MM.1S (cell line): Measurements from ENCODE around the gene PACRG.

Source experiments
- DNase-seq: peaks from one replicate; pipeline ENCODE4 v3.0.0-alpha.2; 2015
- H2AFZ ChIP-seq: fragments of 300-600 bp; sonication (generic); 2 replicates; pipeline ENCODE4 v1.6.0; 2016; ENCODE audit warnings: antibody characterized with exemption, low read length
- H3F3A ChIP-seq: fragments of 300-600 bp; sonication (generic); 2 replicates; pipeline ENCODE4 v1.6.1; 2016; ENCODE audit warnings: mild to moderate bottlenecking, antibody characterized with exemption, low read length, moderate library complexity, mixed read lengths; ENCODE audit not compliant: insufficient read depth
- H3K27ac ChIP-seq: fragments of 300-600 bp; sonication (generic); 2 replicates; pipeline ENCODE4 v1.5.1; 2016; ENCODE audit warnings: mild to moderate bottlenecking, low read length
- H3K27me3 ChIP-seq: fragments of 300-600 bp; sonication (generic); replicated peaks from 2 replicates; pipeline ENCODE4 v1.6.0; 2016; ENCODE audit warnings: low read length; ENCODE audit not compliant: insufficient read depth
- H3K36me3 ChIP-seq: fragments of 300-600 bp; sonication (generic); replicated peaks from 2 replicates; pipeline ENCODE4 v1.6.1; 2016; ENCODE audit warnings: mild to moderate bottlenecking, low read length, mixed read lengths; ENCODE audit not compliant: insufficient read depth
- H3K4me1 ChIP-seq: fragments of 300-600 bp; sonication (generic); 2 replicates; pipeline ENCODE4 v1.6.1; 2016; ENCODE audit warnings: low read length, mixed read lengths
- H3K4me2 ChIP-seq: fragments of 300-600 bp; sonication (generic); 2 replicates; pipeline ENCODE4 v1.6.0; 2016; ENCODE audit warnings: low read depth, low read length
- H3K4me3 ChIP-seq: fragments of 300-600 bp; sonication (generic); 2 replicates; pipeline ENCODE4 v1.5.1; 2016; ENCODE audit warnings: low read length, mixed read lengths
- H3K79me2 ChIP-seq: fragments of 300-600 bp; sonication (generic); 2 replicates; pipeline ENCODE4 v1.6.1; 2016; ENCODE audit warnings: mixed run types, low read length, mixed read lengths
- H3K9ac ChIP-seq: fragments of 300-600 bp; sonication (generic); 2 replicates; pipeline ENCODE4 v1.6.1; 2016; ENCODE audit warnings: low read length, mixed read lengths
- H3K9me2 ChIP-seq: fragments of 300-600 bp; sonication (generic); replicated peaks from 2 replicates; pipeline ENCODE4 v1.6.1; 2016; ENCODE audit warnings: mild to moderate bottlenecking, low read length, mixed read lengths; ENCODE audit not compliant: insufficient read depth
- H3K9me3 ChIP-seq: fragments of 300-600 bp; sonication (generic); replicated peaks from 2 replicates; pipeline ENCODE4 v1.6.1; 2016; ENCODE audit warnings: mild to moderate bottlenecking, low read length, mixed read lengths; ENCODE audit not compliant: insufficient read depth
- H4K20me1 ChIP-seq: fragments of 300-600 bp; sonication (generic); 2 replicates; pipeline ENCODE4 v1.6.1; 2016; ENCODE audit warnings: mild to moderate bottlenecking, low read length, moderate library complexity, mixed read lengths; ENCODE audit not compliant: insufficient read depth
- EZH2 ChIP-seq: fragments of 300-600 bp; sonication (generic); optimal IDR thresholded peaks from 2 replicates; pipeline ENCODE3; 2017; ENCODE audit warnings: low read depth, mild to moderate bottlenecking, antibody characterized with exemption, low read length, mixed read lengths
- EZH2phosphoT487 ChIP-seq: fragments of 300-600 bp; sonication (generic); IDR thresholded peaks from 2 replicates; pipeline ENCODE4 v1.6.1; 2018; ENCODE audit warnings: antibody characterized with exemption, low read length
- TF ChIP-seq, protein P1 (sequence below): fragments of 300-600 bp; sonication (generic); IDR thresholded peaks from 2 replicates; pipeline ENCODE4 v1.5.1; 2016; ENCODE audit warnings: antibody characterized with exemption, low read length, mixed read lengths

PACRG gene

DNA sequence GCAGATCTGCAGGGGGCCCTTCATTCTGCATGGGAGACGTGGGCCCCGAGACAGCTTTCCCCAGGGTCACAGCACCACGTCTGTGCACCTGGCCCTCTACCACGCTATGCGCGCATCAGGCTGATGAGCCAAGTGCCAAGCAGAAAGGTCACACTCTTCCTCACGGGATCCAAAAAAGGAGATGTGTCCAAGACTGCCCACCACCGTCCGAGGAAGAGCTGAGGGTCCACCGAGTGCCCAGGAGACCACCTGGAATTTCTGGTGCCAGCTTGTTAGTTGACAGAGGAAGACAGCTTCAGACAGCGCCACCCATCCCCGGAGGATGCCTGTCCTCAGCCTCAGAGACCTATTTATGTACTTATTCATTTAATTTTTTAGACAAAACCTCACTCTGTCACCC is 609.2 kb downstream of the PACRG start:
- Histone ChIP-seq H3K79me2 (no peaks in the 10 kb centered on the region), H4K20me1 (no peaks in the 10 kb centered on the region), H3K27me3 (no peaks in the 10 kb centered on the region), H3K27ac (no peak overlapping the region), H3K9me2 (no peaks in the 10 kb centered on the region), H3K4me2 (no peak overlapping the region), H3K9me3 (no peaks in the 10 kb centered on the region), H2AFZ (no peak overlapping the region), H3K9ac (no peak overlapping the region), H3F3A (no peaks in the 10 kb centered on the region), H3K4me1 (no peaks in the 10 kb centered on the region), H3K36me3 (no peaks in the 10 kb centered on the region), H3K4me3 (no peak overlapping the region)
- DNase-seq: no peak
- TF ChIP-seq, protein P1, sequence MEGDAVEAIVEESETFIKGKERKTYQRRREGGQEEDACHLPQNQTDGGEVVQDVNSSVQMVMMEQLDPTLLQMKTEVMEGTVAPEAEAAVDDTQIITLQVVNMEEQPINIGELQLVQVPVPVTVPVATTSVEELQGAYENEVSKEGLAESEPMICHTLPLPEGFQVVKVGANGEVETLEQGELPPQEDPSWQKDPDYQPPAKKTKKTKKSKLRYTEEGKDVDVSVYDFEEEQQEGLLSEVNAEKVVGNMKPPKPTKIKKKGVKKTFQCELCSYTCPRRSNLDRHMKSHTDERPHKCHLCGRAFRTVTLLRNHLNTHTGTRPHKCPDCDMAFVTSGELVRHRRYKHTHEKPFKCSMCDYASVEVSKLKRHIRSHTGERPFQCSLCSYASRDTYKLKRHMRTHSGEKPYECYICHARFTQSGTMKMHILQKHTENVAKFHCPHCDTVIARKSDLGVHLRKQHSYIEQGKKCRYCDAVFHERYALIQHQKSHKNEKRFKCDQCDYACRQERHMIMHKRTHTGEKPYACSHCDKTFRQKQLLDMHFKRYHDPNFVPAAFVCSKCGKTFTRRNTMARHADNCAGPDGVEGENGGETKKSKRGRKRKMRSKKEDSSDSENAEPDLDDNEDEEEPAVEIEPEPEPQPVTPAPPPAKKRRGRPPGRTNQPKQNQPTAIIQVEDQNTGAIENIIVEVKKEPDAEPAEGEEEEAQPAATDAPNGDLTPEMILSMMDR: no peak
- TF ChIP-seq EZH2 (no peak), EZH2phosphoT487 (no peak)

DNA sequence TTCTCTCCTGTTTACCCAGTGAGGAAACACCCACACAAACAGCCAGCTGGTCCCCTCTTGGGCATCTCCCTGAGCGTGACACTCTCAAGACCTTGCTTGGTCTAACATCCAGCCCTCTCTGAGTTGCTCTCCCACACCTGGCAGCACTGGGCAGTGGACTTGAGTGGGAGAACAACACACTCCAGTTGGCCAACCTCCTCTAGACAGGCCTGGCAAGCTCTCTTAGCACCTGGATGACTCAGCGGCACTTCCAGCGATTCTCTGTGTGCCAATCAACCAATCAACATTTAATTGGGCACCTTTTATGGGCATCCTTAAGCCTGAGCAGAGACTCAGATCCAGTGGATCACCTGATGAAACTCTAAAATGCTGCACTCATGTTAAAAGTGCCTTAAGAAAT is 610.2 kb downstream of the PACRG start:
- Histone ChIP-seq H3K27me3 (no peaks in the 10 kb centered on the region), H3K4me2 (no peak overlapping the region), H3K9ac (no peak overlapping the region), H3K4me3 (no peak overlapping the region), H3K79me2 (no peaks in the 10 kb centered on the region), H3K36me3 (no peaks in the 10 kb centered on the region), H3K4me1 (no peaks in the 10 kb centered on the region), H3K27ac (no peak overlapping the region), H4K20me1 (no peaks in the 10 kb centered on the region), H3F3A (no peaks in the 10 kb centered on the region), H3K9me3 (no peaks in the 10 kb centered on the region), H2AFZ (no peak overlapping the region), H3K9me2 (no peaks in the 10 kb centered on the region)
- TF ChIP-seq, protein P1: no peak
- TF ChIP-seq EZH2phosphoT487: no peak
- no peak for TF ChIP-seq EZH2
- no peak for DNase-seq

GRCh38 chr6:163338671-163339405 is 611.1 kb downstream of the PACRG start:
- DNase-seq: no peak
- no peak overlapping the region for H3K4me2 ChIP-seq
- no peaks in the 10 kb centered on the region for H3K27me3 ChIP-seq
- no peak overlapping the region for H3K9ac ChIP-seq
- H3F3A ChIP-seq: no peaks in the 10 kb centered on the region
- H3K9me2 ChIP-seq: no peaks in the 10 kb centered on the region
- no peaks in the 10 kb centered on the region for H3K36me3 ChIP-seq
- TF ChIP-seq, protein P1: no peak
- no peak for TF ChIP-seq EZH2
- no peak for TF ChIP-seq EZH2phosphoT487
- H3K4me1 ChIP-seq: no peaks in the 10 kb centered on the region
- H3K79me2 ChIP-seq: no peaks in the 10 kb centered on the region
- H2AFZ ChIP-seq: no peak overlapping the region
- no peak overlapping the region for H3K27ac ChIP-seq
- H3K4me3 ChIP-seq: no peak overlapping the region
- no peaks in the 10 kb centered on the region for H4K20me1 ChIP-seq
- no peaks in the 10 kb centered on the region for H3K9me3 ChIP-seq
